GM18870 (cell line): ENCODE results near the gene VASN.

Source experiments
- ATAC-seq: cut with Tn5 transposase; IDR thresholded peaks from one replicate; pipeline ENCODE4 v1.9.1; 2021; ENCODE audit warnings: moderate library complexity; ENCODE audit not compliant: unreplicated experiment

VASN gene

DNA sequence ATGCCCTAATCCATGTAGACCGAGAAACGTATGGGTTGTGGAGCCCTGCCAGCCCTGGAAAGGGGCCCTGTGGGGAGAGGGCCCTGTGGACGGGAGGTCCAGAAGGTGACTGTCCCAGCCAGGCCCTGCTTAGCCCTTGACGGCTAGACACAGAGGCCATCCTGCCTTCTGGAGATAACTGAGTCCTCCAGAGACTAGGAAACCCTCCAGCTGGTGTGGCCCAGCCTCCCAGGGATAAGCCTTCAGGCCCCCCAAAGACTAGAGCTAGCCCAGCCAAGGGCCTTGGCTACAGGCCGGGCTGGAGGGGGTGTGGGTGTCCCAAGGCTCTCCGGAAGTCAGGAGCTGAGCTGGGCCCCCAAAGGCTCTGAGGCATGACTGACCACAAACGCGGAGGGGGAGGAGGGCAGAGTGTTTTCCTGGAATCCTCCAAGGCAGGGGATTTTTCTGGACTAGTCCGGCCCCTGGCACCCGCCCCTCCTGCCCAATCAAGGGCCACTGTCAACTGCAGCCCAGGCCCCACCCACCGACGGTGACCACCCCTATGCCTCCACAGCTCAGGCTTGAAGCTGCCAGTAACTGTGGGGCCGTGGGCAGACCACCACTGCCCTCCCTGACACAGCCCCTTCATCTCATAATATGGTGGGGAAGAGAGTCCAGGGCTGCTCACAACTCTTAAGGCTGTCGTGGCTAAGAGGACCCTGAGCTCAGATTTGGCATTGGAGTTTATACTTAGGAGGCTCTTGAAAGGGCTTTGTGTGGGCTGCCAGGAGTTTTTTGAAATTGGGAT, 885 bp upstream of the VASN start:
- ATAC-seq, result no peak

DNA sequence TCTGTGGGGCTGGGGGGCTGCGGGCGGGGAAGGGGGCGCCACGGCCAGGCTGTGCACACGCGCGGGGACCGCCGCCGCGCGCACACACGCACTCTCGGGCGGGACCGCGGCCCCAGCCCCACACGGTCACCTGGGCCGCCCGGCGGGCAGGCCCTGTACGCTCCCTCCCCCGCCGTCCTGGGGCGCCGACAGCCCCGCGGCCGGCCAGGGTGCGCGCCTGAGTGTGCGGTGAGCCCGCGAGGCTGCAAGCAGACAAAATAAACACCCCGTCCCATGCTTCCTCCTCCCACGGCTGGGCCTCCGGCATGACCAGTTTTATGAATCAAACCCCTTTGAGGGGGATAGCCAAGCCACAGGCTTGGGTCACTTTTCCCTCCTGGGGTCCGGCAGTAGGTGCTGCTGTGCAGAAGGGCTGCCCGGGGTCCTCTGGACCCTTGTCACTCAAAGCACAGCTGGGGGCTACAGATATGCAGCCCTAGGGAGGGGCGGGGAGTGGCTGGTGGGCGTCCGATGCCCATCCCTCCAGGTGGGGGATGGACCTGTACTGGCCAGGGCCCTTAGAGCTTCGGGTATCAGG, 441 bp downstream of the VASN start:
- ATAC-seq, result no peak

- no peak for ATAC-seq
Observed at GRCh38 chr16:4372578-4373355, 1.1 kb downstream of the VASN start.

- no peak for ATAC-seq
Observed at GRCh38 chr16:4373356-4373908, 1.8 kb downstream of the VASN start.

DNA sequence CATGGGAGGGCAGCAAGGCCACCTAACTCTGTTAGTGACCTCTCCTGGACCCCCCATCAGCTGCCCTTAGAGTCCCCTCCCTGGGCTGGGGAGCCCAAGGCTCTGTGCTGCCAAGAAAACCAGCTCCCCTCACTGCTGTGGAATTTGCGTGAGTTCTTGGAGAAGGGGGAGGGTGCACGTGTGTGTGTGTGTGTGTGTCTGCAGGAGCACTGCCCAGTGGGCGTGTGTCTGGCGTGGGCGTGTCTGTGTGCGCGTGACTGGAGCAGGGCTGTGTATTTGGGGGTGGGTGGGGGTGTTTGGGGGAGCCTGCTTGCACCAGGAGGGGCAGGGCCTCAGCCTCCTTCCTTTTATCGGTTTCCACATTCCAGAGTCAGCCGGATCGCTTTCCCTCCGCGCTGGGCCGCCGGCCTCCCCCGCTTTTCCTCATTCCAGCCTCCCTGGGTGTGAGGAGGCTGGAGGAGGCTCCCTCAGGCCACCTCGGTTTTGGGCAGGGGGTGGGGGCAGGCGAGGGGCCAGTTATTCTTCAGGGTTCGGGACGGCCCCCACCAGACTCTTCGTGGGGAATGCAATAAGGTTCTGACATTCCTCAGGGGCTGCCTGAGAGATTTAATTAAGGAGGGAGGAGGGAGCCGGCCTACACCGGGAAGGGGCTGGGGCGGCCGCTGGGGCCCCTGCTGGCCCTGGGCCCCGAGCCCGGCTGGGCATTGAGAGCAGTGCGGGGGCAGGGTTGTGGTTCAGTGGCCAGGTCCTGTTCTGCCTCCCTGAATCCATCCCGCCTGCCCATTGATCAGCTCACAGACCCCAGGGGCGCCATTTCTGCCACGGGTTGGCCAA, 2.5 kb downstream of the VASN start:
- no peak for ATAC-seq

- ATAC-seq, result no peak
Observed at GRCh38 chr16:4375717-4376116, 4.1 kb downstream of the VASN start.

GRCh38 chr16:4376126-4376892, 4.7 kb downstream of the VASN start:
- no peak for ATAC-seq

GRCh38 chr16:4376893-4377572, 5.4 kb downstream of the VASN start:
- no peak for ATAC-seq

GRCh38 chr16:4377573-4378154, 6.0 kb downstream of the VASN start:
- ATAC-seq, result no peak

DNA sequence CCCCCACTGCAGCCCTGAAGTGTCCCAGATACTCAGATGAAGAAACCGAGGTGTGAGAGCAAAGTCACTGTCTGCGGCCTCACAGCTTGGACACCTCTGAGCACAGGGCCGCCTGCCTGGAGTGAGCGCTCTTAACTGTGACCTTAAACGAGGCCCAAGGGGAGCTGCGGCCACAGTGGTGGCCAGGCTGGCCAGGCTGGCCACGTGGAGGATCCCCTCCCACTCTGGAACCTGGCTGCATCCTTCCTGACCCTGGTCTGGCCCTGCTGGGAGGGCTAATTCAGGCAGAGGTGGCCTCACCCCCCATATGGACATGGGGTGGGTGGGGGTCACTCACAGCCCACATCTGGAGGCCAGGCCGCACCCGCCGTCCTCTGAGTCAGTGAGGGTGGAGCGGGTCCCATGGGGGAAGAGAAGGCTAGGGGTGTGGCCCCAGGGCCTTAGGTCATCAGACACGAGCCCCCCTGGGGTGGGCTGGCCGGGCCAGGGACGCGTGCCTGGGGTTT, 6.6 kb downstream of the VASN start:
- ATAC-seq, result no peak

DNA sequence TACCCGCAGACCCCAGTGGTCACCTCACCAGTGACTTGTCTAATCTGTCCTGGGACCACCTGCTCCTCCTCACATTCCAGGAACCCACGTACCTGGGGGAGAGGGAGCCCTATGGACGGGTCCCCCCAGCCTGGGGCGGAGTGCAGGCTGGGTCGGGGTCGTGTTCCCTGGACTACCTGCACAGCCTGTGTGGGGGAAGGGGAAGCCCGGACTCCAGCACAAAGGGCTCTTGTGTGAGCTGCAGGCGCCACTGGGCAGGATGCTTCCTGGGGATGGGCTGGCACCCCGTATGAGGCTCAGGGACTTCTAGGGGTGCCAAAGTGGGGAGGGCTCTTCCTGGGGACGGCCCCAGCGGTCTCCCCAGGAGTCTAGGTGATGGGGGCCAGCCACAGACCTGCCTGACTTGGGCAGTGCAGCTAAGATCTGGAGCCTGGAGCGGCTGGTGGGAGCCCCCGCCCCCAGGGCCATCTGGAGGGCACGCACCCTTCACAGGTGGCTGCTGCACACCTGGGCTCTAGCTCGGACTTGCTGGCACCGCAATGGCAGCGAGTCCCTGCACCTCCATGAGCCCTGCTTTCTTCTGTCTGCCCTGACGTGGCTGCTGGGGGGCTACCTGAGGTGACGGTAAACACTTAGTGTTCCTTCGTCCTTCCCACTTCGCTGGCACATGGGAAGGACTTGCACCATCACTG, 7.5 kb downstream of the VASN start:
- no peak for ATAC-seq

- ATAC-seq, result no peak
Observed at GRCh38 chr16:4380119-4381063, 8.7 kb downstream of the VASN start.

DNA sequence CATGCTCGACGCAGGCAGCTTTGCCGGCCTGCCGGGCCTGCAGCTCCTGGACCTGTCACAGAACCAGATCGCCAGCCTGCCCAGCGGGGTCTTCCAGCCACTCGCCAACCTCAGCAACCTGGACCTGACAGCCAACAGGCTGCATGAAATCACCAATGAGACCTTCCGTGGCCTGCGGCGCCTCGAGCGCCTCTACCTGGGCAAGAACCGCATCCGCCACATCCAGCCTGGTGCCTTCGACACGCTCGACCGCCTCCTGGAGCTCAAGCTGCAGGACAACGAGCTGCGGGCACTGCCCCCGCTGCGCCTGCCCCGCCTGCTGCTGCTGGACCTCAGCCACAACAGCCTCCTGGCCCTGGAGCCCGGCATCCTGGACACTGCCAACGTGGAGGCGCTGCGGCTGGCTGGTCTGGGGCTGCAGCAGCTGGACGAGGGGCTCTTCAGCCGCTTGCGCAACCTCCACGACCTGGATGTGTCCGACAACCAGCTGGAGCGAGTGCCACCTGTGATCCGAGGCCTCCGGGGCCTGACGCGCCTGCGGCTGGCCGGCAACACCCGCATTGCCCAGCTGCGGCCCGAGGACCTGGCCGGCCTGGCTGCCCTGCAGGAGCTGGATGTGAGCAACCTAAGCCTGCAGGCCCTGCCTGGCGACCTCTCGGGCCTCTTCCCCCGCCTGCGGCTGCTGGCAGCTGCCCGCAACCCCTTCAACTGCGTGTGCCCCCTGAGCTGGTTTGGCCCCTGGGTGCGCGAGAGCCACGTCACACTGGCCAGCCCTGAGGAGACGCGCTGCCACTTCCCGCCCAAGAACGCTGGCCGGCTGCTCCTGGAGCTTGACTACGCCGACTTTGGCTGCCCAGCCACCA, 9.7 kb downstream of the VASN start:
- no peak for ATAC-seq

GRCh38 chr16:4381935-4382794, 10.5 kb downstream of the VASN start:
- no peak for ATAC-seq

DNA sequence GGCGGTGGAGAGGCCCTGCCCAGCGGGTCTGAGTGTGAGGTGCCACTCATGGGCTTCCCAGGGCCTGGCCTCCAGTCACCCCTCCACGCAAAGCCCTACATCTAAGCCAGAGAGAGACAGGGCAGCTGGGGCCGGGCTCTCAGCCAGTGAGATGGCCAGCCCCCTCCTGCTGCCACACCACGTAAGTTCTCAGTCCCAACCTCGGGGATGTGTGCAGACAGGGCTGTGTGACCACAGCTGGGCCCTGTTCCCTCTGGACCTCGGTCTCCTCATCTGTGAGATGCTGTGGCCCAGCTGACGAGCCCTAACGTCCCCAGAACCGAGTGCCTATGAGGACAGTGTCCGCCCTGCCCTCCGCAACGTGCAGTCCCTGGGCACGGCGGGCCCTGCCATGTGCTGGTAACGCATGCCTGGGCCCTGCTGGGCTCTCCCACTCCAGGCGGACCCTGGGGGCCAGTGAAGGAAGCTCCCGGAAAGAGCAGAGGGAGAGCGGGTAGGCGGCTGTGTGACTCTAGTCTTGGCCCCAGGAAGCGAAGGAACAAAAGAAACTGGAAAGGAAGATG, 11.2 kb downstream of the VASN start:
- ATAC-seq, result no peak
